ENCODE data around the gene LYRM2. TPM values are rescaled to one million over a fixed set of nuclear protein-coding genes. Genes with fewer than 3 reads are reported as not detected.

Gene LYRM2
- total RNA-seq, 2 experiments from 2014 or later = 29.2 to 29.5 TPM

GRCh38 chr6:89590133-89590532 lies 48.4 kb downstream of the LYRM2 start:
- ATAC-seq = no peak
- peaks cover 6% of the 10 kb centered on the region for H3K4me1 Mint-ChIP-seq (ENCODE audit: low read depth)
- DNase-seq = no peak
- no peaks in the 10 kb centered on the region for H3K9me3 Mint-ChIP-seq (ENCODE audit: insufficient read depth)
- H3K4me3 Mint-ChIP-seq = no peak overlapping the region
- H3K27me3 Mint-ChIP-seq (ENCODE audit: low read depth) = no peaks in the 10 kb centered on the region
- CTCF ChIA-PET = interaction anchor here (1.5 kb wide), 1 partner anchor 158 kb away, joined by 6 read pairs; no protein-coding TSS in a partner anchor
- H3K27ac Mint-ChIP-seq = no peak overlapping the region
- H3K36me3 Mint-ChIP-seq (ENCODE audit: low read depth) = peaks cover 3% of the 10 kb centered on the region
- POLR2A ChIA-PET = no interaction called here

GRCh38 chr6:89589297-89590025 lies 49.1 kb downstream of the LYRM2 start:
- Mint-ChIP-seq H3K27ac (no peak overlapping the region), H3K4me3 (no peak overlapping the region), H3K4me1 (ENCODE audit: low read depth) (peaks cover 6% of the 10 kb centered on the region), H3K27me3 (ENCODE audit: low read depth) (no peaks in the 10 kb centered on the region), H3K36me3 (ENCODE audit: low read depth) (peaks cover 2% of the 10 kb centered on the region), H3K9me3 (ENCODE audit: insufficient read depth) (no peaks in the 10 kb centered on the region)
- DNase-seq = no peak
- ATAC-seq = no peak
- CTCF ChIA-PET = no interaction called here
- POLR2A ChIA-PET = no interaction called here

GRCh38 chr6:89585154-89585553 lies 53.4 kb downstream of the LYRM2 start:
- ChIA-PET POLR2A (no interaction called here), CTCF (interaction anchor here (0.8 to 1.6 kb wide), 2 partner anchors 22 to 153 kb away, joined by 3 to 4 read pairs; no protein-coding TSS in a partner anchor)
- ATAC-seq = no peak

GRCh38 chr6:89584539-89584938 lies 54.0 kb downstream of the LYRM2 start:
- no peaks in the 10 kb centered on the region for H3K36me3 Mint-ChIP-seq (ENCODE audit: low read depth)
- POLR2A ChIA-PET = no interaction called here

More at GRCh38 chr6:89585154-89585553, 53.4 kb downstream of the LYRM2 start:
- H3K4me1 Mint-ChIP-seq (ENCODE audit: low read depth) = peaks cover 4% of the 10 kb centered on the region
- no peak overlapping the region for H3K4me3 Mint-ChIP-seq
- peaks cover 3% of the 10 kb centered on the region for H3K27me3 Mint-ChIP-seq (ENCODE audit: low read depth)
- DNase-seq = no peak
- H3K9me3 Mint-ChIP-seq (ENCODE audit: insufficient read depth) = no peaks in the 10 kb centered on the region
- H3K27ac Mint-ChIP-seq = no peak overlapping the region
- no peaks in the 10 kb centered on the region for H3K36me3 Mint-ChIP-seq (ENCODE audit: low read depth)

GRCh38 chr6:89583559-89583958 lies 55.0 kb downstream of the LYRM2 start:
- H3K4me1 Mint-ChIP-seq (ENCODE audit: low read depth) = no peaks in the 10 kb centered on the region
- H3K27ac Mint-ChIP-seq = no peak overlapping the region
- ChIA-PET CTCF (interaction anchor here (1.2 kb wide), 1 partner anchor 11 kb away, joined by 3 read pairs; no protein-coding TSS in a partner anchor), POLR2A (no interaction called here)
- H3K27me3 Mint-ChIP-seq (ENCODE audit: low read depth) = peaks cover 3% of the 10 kb centered on the region
- no peak for DNase-seq
- no peak for ATAC-seq
- H3K4me3 Mint-ChIP-seq = no peak overlapping the region
- no peaks in the 10 kb centered on the region for H3K36me3 Mint-ChIP-seq (ENCODE audit: low read depth)
- H3K9me3 Mint-ChIP-seq (ENCODE audit: insufficient read depth) = no peaks in the 10 kb centered on the region

More at GRCh38 chr6:89584539-89584938, 54.0 kb downstream of the LYRM2 start:
- no peak for DNase-seq
- Mint-ChIP-seq H3K4me1 (ENCODE audit: low read depth) (no peaks in the 10 kb centered on the region), H3K9me3 (ENCODE audit: insufficient read depth) (no peaks in the 10 kb centered on the region), H3K27me3 (ENCODE audit: low read depth) (peaks cover 3% of the 10 kb centered on the region), H3K4me3 (no peak overlapping the region), H3K27ac (no peak overlapping the region)
- ATAC-seq = no peak
- CTCF ChIA-PET = interaction anchor here (0.8 to 1.6 kb wide), 3 partner anchors 12 to 152 kb away, joined by 3 to 4 read pairs (median 3); no protein-coding TSS in a partner anchor

- Mint-ChIP-seq H3K36me3 (ENCODE audit: low read depth) (no peaks in the 10 kb centered on the region), H3K9me3 (ENCODE audit: insufficient read depth) (no peaks in the 10 kb centered on the region), H3K4me1 (ENCODE audit: low read depth) (no peaks in the 10 kb centered on the region), H3K27ac (no peak overlapping the region), H3K4me3 (no peak overlapping the region), H3K27me3 (ENCODE audit: low read depth) (peaks cover 3% of the 10 kb centered on the region)
- ChIA-PET CTCF (interaction anchor here (0.6 to 1.5 kb wide), 2 partner anchors 150 to 210 kb away, joined by 3 read pairs; partner anchors contain the start of gene ANKRD6), POLR2A (no interaction called here)
- ATAC-seq (no peak), DNase-seq (no peak)
Observed at GRCh38 chr6:89582669-89583325, 55.8 kb downstream of the LYRM2 start.

GRCh38 chr6:89581689-89582088 lies 56.9 kb downstream of the LYRM2 start:
- no peak for ATAC-seq
- CTCF ChIA-PET = interaction anchor here (1.5 kb wide), 1 partner anchor 209 kb away, joined by 3 read pairs; no protein-coding TSS in a partner anchor
- Mint-ChIP-seq H3K27ac (no peak overlapping the region), H3K4me3 (no peak overlapping the region), H3K9me3 (ENCODE audit: insufficient read depth) (no peaks in the 10 kb centered on the region), H3K27me3 (ENCODE audit: low read depth) (peaks cover 3% of the 10 kb centered on the region), H3K36me3 (ENCODE audit: low read depth) (no peaks in the 10 kb centered on the region), H3K4me1 (ENCODE audit: low read depth) (peaks cover under 1% of the 10 kb centered on the region)
- no peak for DNase-seq
- POLR2A ChIA-PET = no interaction called here

GRCh38 chr6:89580997-89581666 lies 57.4 kb downstream of the LYRM2 start:
- H3K4me3 Mint-ChIP-seq = no peak overlapping the region
- ChIA-PET POLR2A (no interaction called here), CTCF (interaction anchor here (1.5 kb wide), 1 partner anchor 209 kb away, joined by 3 read pairs; no protein-coding TSS in a partner anchor)
- H3K27me3 Mint-ChIP-seq (ENCODE audit: low read depth) = peaks cover 3% of the 10 kb centered on the region
- no peaks in the 10 kb centered on the region for H3K36me3 Mint-ChIP-seq (ENCODE audit: low read depth)
- H3K9me3 Mint-ChIP-seq (ENCODE audit: insufficient read depth) = no peaks in the 10 kb centered on the region
- ATAC-seq = no peak
- H3K4me1 Mint-ChIP-seq (ENCODE audit: low read depth) = peaks cover 6% of the 10 kb centered on the region
- H3K27ac Mint-ChIP-seq = no peak overlapping the region
- no peak for DNase-seq

GRCh38 chr6:89575562-89575960 lies 63.0 kb downstream of the LYRM2 start:
- H3K4me3 Mint-ChIP-seq = no peak overlapping the region
- ATAC-seq (no peak), DNase-seq (no peak)
- peak overlapping the region; percentile 59 for H3K27ac Mint-ChIP-seq
- H3K9me3 Mint-ChIP-seq (ENCODE audit: insufficient read depth) = no peaks in the 10 kb centered on the region
- H3K27me3 Mint-ChIP-seq (ENCODE audit: low read depth) = peaks cover 3% of the 10 kb centered on the region
- no peaks in the 10 kb centered on the region for H3K36me3 Mint-ChIP-seq (ENCODE audit: low read depth)
- H3K4me1 Mint-ChIP-seq (ENCODE audit: low read depth) = peaks cover 29% of the 10 kb centered on the region
- CTCF ChIA-PET = interaction anchor here (1.1 kb wide), 1 partner anchor 35 kb away, joined by 4 read pairs; no protein-coding TSS in a partner anchor
- POLR2A ChIA-PET = interaction anchor here (0.7 kb wide), 1 partner anchor 145 kb away, joined by 3 read pairs; no protein-coding TSS in a partner anchor

- ATAC-seq (peak; percentile 30), DNase-seq (no peak)
- CTCF ChIA-PET = interaction anchor here (1.1 kb wide), 1 partner anchor 35 kb away, joined by 4 read pairs; no protein-coding TSS in a partner anchor
- Mint-ChIP-seq H3K36me3 (ENCODE audit: low read depth) (no peaks in the 10 kb centered on the region), H3K27ac (peak overlapping the region; percentile 59), H3K9me3 (ENCODE audit: insufficient read depth) (no peaks in the 10 kb centered on the region), H3K4me1 (ENCODE audit: low read depth) (peaks cover 31% of the 10 kb centered on the region), H3K27me3 (ENCODE audit: low read depth) (peaks cover 3% of the 10 kb centered on the region), H3K4me3 (no peak overlapping the region)
- POLR2A ChIA-PET = interaction anchor here (0.7 kb wide), 1 partner anchor 145 kb away, joined by 3 read pairs; no protein-coding TSS in a partner anchor
Observed at GRCh38 chr6:89574910-89575561, 63.5 kb downstream of the LYRM2 start.

- CTCF ChIA-PET = interaction anchor here (1.1 kb wide), 1 partner anchor 585 kb away, joined by 3 read pairs; no protein-coding TSS in a partner anchor
- DNase-seq (no peak), ATAC-seq (no peak)
- no peak overlapping the region for H3K4me3 Mint-ChIP-seq
- no peaks in the 10 kb centered on the region for H3K36me3 Mint-ChIP-seq (ENCODE audit: low read depth)
- POLR2A ChIA-PET = no interaction called here
- no peak overlapping the region for H3K27ac Mint-ChIP-seq
- H3K9me3 Mint-ChIP-seq (ENCODE audit: insufficient read depth) = no peaks in the 10 kb centered on the region
- H3K4me1 Mint-ChIP-seq (ENCODE audit: low read depth) = peaks cover 2% of the 10 kb centered on the region
- H3K27me3 Mint-ChIP-seq (ENCODE audit: low read depth) = peaks cover 10% of the 10 kb centered on the region
Observed at GRCh38 chr6:89567630-89568390, 70.7 kb downstream of the LYRM2 start.

Measured in activated CD8-positive, alpha-beta T cell treated with anti-CD3 and anti-CD28 coated beads, Interleukin-2, amount 10 ng/mL, durations not matched to agents 7 days and 5 days (primary cell).